SK-N-SH (cell line): Measurements from ENCODE around the gene PEX5. TPM values are rescaled to one million over a fixed set of nuclear protein-coding genes. Genes with fewer than 3 reads are reported as not detected.

Source experiments
- CTCF ChIA-PET: fragments of 300-600, 350-600 bp; formaldehyde crosslinking; extraction: SDS; loops from one replicate; lab custom pipeline; 2021; lab: Yijun Ruan, JAX
- POLR2A ChIA-PET: fragments of 350-600 bp; sonication (Branson Sonifier 250); formaldehyde crosslinking; extraction: SDS; loops from one replicate; lab custom pipeline; 2020; ENCODE audit warnings: antibody characterized with exemption, inconsistent platforms; lab: Yijun Ruan, JAX
- DNase-seq: peaks from one replicate; pipeline ENCODE4 v3.0.0; 2012
- H2AFZ ChIP-seq: fragments of 200-600 bp; sonication (generic); 2 replicates; pipeline ENCODE4 v1.8.1; 2016; ENCODE audit warnings: antibody characterized with exemption, mild to moderate bottlenecking, low read depth
- H3F3A ChIP-seq: fragments of 200-600 bp; sonication (generic); replicated peaks from 2 replicates; pipeline ENCODE3; 2016; ENCODE audit warnings: antibody characterized with exemption, mild to moderate bottlenecking; ENCODE audit not compliant: insufficient read depth
- H3K27ac ChIP-seq, 2 experiments: fragments of 200-500 bp in 1 of 2; fragments of 200-600 bp in 1 of 2; sonication (Bioruptor generic) in 1 of 2; sonication (generic), shearing (Covaris generic) in 1 of 2; 2 replicates each; pipeline versions ENCODE4 v1.5.1 to v1.6.1; 2014 to 2016; ENCODE audit warnings: low read depth in 2 of 2, inconsistent platforms in 1 of 2, low read length in 1 of 2, mild to moderate bottlenecking in 1 of 2, mixed read lengths in 1 of 2
- H3K27me3 ChIP-seq: fragments of 200-600 bp; sonication (generic), shearing (Covaris generic); 2 replicates; pipeline ENCODE4 v1.6.1; 2016; ENCODE audit warnings: mixed run types; ENCODE audit not compliant: insufficient read depth
- H3K36me3 ChIP-seq, 2 experiments: fragments of 200-500 bp in 1 of 2; fragments of 200-600 bp in 1 of 2; sonication (Bioruptor generic) in 1 of 2; sonication (generic) in 1 of 2; replicated peaks in 1 of 2; 2 replicates each; pipeline versions ENCODE3 to v1.5.1; 2014 to 2016; ENCODE audit warnings: low read length in 1 of 2, mild to moderate bottlenecking in 1 of 2; ENCODE audit not compliant: insufficient read depth in 2 of 2, control insufficient read depth in 1 of 2
- H3K4me1 ChIP-seq, 2 experiments: fragments of 200-500 bp in 1 of 2; fragments of 200-600 bp in 1 of 2; sonication (Bioruptor generic) in 1 of 2; sonication (generic), shearing (Covaris generic) in 1 of 2; 2 replicates each; pipeline versions ENCODE4 v1.5.1 to v1.6.1; 2014 to 2016; ENCODE audit warnings: low read depth in 1 of 2, low read length in 1 of 2, mixed run types in 1 of 2; ENCODE audit not compliant: insufficient read depth in 2 of 2, control insufficient read depth in 1 of 2
- H3K4me2 ChIP-seq: fragments of 200-600 bp; sonication (generic), shearing (Covaris generic); 2 replicates; pipeline ENCODE4 v1.6.1; 2017; ENCODE audit warnings: mixed run types
- H3K4me3 ChIP-seq, 2 experiments: fragments of 200-500 bp in 1 of 2; fragments of 200-600 bp in 1 of 2; sonication (Bioruptor generic) in 1 of 2; sonication (generic), shearing (Covaris generic) in 1 of 2; 2 replicates each; pipeline versions ENCODE4 v1.5.1 to v1.8.1; 2014 to 2016; ENCODE audit warnings: low read depth in 2 of 2, inconsistent platforms in 1 of 2, low read length in 1 of 2, mild to moderate bottlenecking in 1 of 2, mixed read lengths in 1 of 2, moderate library complexity in 1 of 2
- H3K79me2 ChIP-seq: fragments of 200-600 bp; sonication (generic); 2 replicates; pipeline ENCODE4 v1.8.1; 2017; ENCODE audit warnings: mild to moderate bottlenecking; ENCODE audit not compliant: insufficient read depth
- H3K9ac ChIP-seq: fragments of 200-600 bp; sonication (generic); 2 replicates; pipeline ENCODE4 v1.6.1; 2017; ENCODE audit warnings: mixed run types
- H3K9me2 ChIP-seq: fragments of 200-600 bp; sonication (generic); 2 replicates; pipeline ENCODE4 v1.6.1; 2017; ENCODE audit warnings: mixed run types
- H3K9me3 ChIP-seq: fragments of 200-600 bp; sonication (generic); 2 replicates; pipeline ENCODE4 v1.6.1; 2017; ENCODE audit warnings: mixed run types, mild to moderate bottlenecking, moderate library complexity
- H4K20me1 ChIP-seq: fragments of 200-600 bp; sonication (generic); 2 replicates; pipeline ENCODE4 v1.6.1; 2017; ENCODE audit warnings: mild to moderate bottlenecking, mixed run types; ENCODE audit not compliant: insufficient read depth
- FOSL2 ChIP-seq: IDR thresholded peaks from 2 replicates; pipeline ENCODE4 v1.4.0; 2012; ENCODE audit warnings: low read depth, mild to moderate bottlenecking, moderate library complexity, borderline replicate concordance
- FOXJ3 ChIP-seq: sonication (generic); formaldehyde crosslinking; IDR thresholded peaks from 2 replicates; pipeline ENCODE4 v1.5.1; 2020; ENCODE audit warnings: mild to moderate bottlenecking, missing genetic modification reagents
- FOXM1 ChIP-seq: IDR thresholded peaks from 2 replicates; pipeline ENCODE4 v1.4.0; 2012; ENCODE audit warnings: low read depth, mild to moderate bottlenecking
- GATA2 ChIP-seq: sonication (generic); formaldehyde crosslinking; IDR thresholded peaks from 2 replicates; pipeline ENCODE4 v1.5.0; 2020; ENCODE audit warnings: mild to moderate bottlenecking, missing genetic modification reagents
- JUND ChIP-seq: IDR thresholded peaks from 2 replicates; pipeline ENCODE4 v1.4.0; 2012
- NFIC ChIP-seq: IDR thresholded peaks from 2 replicates; pipeline ENCODE4 v1.4.0; 2012; ENCODE audit warnings: borderline replicate concordance
- NRF1 ChIP-seq: IDR thresholded peaks from 2 replicates; pipeline ENCODE4 v1.6.1; 2012; ENCODE audit warnings: low read depth, mild to moderate bottlenecking, low read length
- RCOR1 ChIP-seq: fragments of 150-350 bp; IDR thresholded peaks from 2 replicates; pipeline ENCODE4 v1.6.1; 2017; ENCODE audit warnings: antibody characterized with exemption, low read length
- RFX5 ChIP-seq: IDR thresholded peaks from 2 replicates; pipeline ENCODE4 v1.6.1; 2012; ENCODE audit warnings: mild to moderate bottlenecking, improper control_type of control experiment, low read length
- RXRA ChIP-seq: IDR thresholded peaks from 2 replicates; pipeline ENCODE4 v1.4.0; 2012; ENCODE audit warnings: low read depth, mild to moderate bottlenecking, borderline replicate concordance
- SIN3A ChIP-seq: IDR thresholded peaks from 2 replicates; pipeline ENCODE4 v1.6.1; 2012; ENCODE audit warnings: low read depth, mild to moderate bottlenecking, low read length, moderate library complexity, borderline replicate concordance
- SMC3 ChIP-seq: IDR thresholded peaks from 2 replicates; pipeline ENCODE4 v1.6.1; 2012; ENCODE audit warnings: low read depth, low read length, improper control_type of control experiment
- TAF1 ChIP-seq: IDR thresholded peaks from 2 replicates; pipeline ENCODE4 v1.6.1; 2012; ENCODE audit warnings: low read depth, mild to moderate bottlenecking, low read length, moderate library complexity, borderline replicate concordance
- TEAD4 ChIP-seq: IDR thresholded peaks from 2 replicates; pipeline ENCODE4 v1.4.0; 2012; ENCODE audit warnings: mild to moderate bottlenecking, borderline replicate concordance; ENCODE audit not compliant: insufficient read depth
- USF1 ChIP-seq: IDR thresholded peaks from 2 replicates; pipeline ENCODE4 v1.4.0; 2012; ENCODE audit warnings: low read depth, borderline replicate concordance
- WGBS: methylation state at CpG from one replicate; pipeline ENCODE4 v1.1.6; 2017; ENCODE audit warnings: low lambda C conversion rate; 5-methylcytosine and 5-hydroxymethylcytosine counted together
- polyA plus RNA-seq, 3 experiments: library from polyadenylated mRNA; depleted of rRNA; stranded (reverse); fragments of >200 nt; gene quantifications; 2 replicates each; pipeline ENCODE4 v1.2.3, GENCODE V29; 2012
- TF ChIP-seq, protein P1 (sequence below): IDR thresholded peaks from 2 replicates; pipeline ENCODE4 v1.4.0; 2012; ENCODE audit warnings: low read depth, borderline replicate concordance
- TF ChIP-seq, protein P2 (sequence below): IDR thresholded peaks from 2 replicates; pipeline ENCODE4; 2012
- TF ChIP-seq, protein P3 (sequence below): IDR thresholded peaks from 2 replicates; pipeline ENCODE4 v1.6.1; 2012; ENCODE audit warnings: mild to moderate bottlenecking, low read depth, low read length, moderate library complexity
- TF ChIP-seq, protein P4 (sequence below): IDR thresholded peaks from 2 replicates; pipeline ENCODE4 v1.4.0; 2012; ENCODE audit warnings: low read depth

The PEX5 gene
- polyA plus RNA-seq, 1 of the 3 experiments (the other 2 are of a cell fraction) = 22.6 TPM

- TF ChIP-seq, protein P1, sequence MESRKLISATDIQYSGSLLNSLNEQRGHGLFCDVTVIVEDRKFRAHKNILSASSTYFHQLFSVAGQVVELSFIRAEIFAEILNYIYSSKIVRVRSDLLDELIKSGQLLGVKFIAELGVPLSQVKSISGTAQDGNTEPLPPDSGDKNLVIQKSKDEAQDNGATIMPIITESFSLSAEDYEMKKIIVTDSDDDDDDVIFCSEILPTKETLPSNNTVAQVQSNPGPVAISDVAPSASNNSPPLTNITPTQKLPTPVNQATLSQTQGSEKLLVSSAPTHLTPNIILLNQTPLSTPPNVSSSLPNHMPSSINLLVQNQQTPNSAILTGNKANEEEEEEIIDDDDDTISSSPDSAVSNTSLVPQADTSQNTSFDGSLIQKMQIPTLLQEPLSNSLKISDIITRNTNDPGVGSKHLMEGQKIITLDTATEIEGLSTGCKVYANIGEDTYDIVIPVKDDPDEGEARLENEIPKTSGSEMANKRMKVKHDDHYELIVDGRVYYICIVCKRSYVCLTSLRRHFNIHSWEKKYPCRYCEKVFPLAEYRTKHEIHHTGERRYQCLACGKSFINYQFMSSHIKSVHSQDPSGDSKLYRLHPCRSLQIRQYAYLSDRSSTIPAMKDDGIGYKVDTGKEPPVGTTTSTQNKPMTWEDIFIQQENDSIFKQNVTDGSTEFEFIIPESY = no peak
- TF ChIP-seq JUND (no peak), NFIC (no peak), TAF1 (no peak), NRF1 (no peak)
- TF ChIP-seq, all 33 proteins: peak for 0
These were observed 27.7 kb upstream of the PEX5 start (continued) for GRCh38 chr12:7161811-7162210.

DNA sequence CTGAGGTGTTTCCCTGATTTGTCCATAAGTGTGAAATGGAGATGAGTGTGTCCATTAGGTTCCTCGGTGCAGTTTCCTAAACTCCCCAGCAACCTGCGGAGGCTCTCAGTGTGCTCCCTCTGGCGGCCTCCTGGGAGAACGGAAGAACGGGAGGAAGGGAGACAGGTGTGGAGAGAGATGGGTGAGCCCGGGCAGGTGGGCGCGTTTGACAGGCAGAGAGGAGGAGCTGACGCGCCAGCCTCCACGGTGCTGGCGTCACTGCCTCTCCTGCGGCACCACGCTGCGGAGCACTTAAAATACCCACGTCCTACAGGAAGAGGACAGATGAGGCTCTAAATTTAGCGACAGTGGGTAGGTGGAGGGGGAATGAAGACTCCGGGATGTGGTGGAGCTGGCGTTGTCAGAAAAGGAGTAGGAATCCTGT lies 26.8 kb upstream of the PEX5 start:
- POLR2A ChIA-PET = no interaction called here
- no peaks in the 10 kb centered on the region for H4K20me1 ChIP-seq
- no peaks in the 10 kb centered on the region for H3K9me2 ChIP-seq
- peaks cover 0 to 15% of the 10 kb centered on the region in 2 experiments; a peak in 1 of 4 replicates for H3K4me1 ChIP-seq
- H3K79me2 ChIP-seq = no peaks in the 10 kb centered on the region
- WGBS = 43% methylated on average over 18 of the region's 19 CpGs
- H2AFZ ChIP-seq = no peak overlapping the region
- CTCF ChIA-PET = interaction anchor here (0.6 to 5.6 kb wide), 13 partner anchors 9 to 52 kb away, joined by 3 to 37 read pairs (median 4); partner anchors contain the start of gene PEX5
- H3K27ac ChIP-seq = no peak overlapping the region
- no peak for DNase-seq
- no peaks in the 10 kb centered on the region; the same call in 1 of the 2 replicates for H3K27me3 ChIP-seq
- peaks cover 9% of the 10 kb centered on the region; the same call in 1 of the 2 replicates for H3K9me3 ChIP-seq
- H3F3A ChIP-seq = no peaks in the 10 kb centered on the region
- H3K36me3 ChIP-seq = no peaks in the 10 kb centered on the region
- no peak overlapping the region for H3K4me3 ChIP-seq
- H3K4me2 ChIP-seq = no peak overlapping the region
- TF ChIP-seq, protein P1 = no peak
- no peak for TF ChIP-seq SMC3
- TF ChIP-seq NRF1 = no peak
- TF ChIP-seq FOXJ3 = no peak
- TF ChIP-seq JUND = no peak
- TF ChIP-seq RXRA = no peak
- no peak for TF ChIP-seq FOSL2
- no peak for TF ChIP-seq TEAD4
- no peak for TF ChIP-seq RFX5
- TF ChIP-seq, protein P2, sequence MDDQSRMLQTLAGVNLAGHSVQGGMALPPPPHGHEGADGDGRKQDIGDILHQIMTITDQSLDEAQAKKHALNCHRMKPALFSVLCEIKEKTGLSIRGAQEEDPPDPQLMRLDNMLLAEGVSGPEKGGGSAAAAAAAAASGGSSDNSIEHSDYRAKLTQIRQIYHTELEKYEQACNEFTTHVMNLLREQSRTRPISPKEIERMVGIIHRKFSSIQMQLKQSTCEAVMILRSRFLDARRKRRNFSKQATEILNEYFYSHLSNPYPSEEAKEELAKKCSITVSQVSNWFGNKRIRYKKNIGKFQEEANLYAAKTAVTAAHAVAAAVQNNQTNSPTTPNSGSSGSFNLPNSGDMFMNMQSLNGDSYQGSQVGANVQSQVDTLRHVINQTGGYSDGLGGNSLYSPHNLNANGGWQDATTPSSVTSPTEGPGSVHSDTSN = no peak
- TF ChIP-seq RCOR1 = no peak
- no peak for TF ChIP-seq FOXM1
- no peak for TF ChIP-seq GATA2
- TF ChIP-seq, protein P3, sequence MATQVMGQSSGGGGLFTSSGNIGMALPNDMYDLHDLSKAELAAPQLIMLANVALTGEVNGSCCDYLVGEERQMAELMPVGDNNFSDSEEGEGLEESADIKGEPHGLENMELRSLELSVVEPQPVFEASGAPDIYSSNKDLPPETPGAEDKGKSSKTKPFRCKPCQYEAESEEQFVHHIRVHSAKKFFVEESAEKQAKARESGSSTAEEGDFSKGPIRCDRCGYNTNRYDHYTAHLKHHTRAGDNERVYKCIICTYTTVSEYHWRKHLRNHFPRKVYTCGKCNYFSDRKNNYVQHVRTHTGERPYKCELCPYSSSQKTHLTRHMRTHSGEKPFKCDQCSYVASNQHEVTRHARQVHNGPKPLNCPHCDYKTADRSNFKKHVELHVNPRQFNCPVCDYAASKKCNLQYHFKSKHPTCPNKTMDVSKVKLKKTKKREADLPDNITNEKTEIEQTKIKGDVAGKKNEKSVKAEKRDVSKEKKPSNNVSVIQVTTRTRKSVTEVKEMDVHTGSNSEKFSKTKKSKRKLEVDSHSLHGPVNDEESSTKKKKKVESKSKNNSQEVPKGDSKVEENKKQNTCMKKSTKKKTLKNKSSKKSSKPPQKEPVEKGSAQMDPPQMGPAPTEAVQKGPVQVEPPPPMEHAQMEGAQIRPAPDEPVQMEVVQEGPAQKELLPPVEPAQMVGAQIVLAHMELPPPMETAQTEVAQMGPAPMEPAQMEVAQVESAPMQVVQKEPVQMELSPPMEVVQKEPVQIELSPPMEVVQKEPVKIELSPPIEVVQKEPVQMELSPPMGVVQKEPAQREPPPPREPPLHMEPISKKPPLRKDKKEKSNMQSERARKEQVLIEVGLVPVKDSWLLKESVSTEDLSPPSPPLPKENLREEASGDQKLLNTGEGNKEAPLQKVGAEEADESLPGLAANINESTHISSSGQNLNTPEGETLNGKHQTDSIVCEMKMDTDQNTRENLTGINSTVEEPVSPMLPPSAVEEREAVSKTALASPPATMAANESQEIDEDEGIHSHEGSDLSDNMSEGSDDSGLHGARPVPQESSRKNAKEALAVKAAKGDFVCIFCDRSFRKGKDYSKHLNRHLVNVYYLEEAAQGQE = no peak
- TF ChIP-seq SIN3A = no peak
- no peak for TF ChIP-seq USF1
- TF ChIP-seq, protein P4, sequence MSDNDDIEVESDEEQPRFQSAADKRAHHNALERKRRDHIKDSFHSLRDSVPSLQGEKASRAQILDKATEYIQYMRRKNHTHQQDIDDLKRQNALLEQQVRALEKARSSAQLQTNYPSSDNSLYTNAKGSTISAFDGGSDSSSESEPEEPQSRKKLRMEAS = no peak
- no peak overlapping the region for H3K9ac ChIP-seq
